Smooth muscle cell (in vitro differentiated cells): ENCODE data around the gene MAP1B. TPM values are rescaled to one million over a fixed set of nuclear protein-coding genes. Genes with fewer than 3 reads are reported as not detected.
"Not testable (repeated sequence)": the region's sequence is repeated elsewhere in the genome, so short reads cannot be mapped to it uniquely, and the experiment has no call there.

Experiments
- DNase-seq: peaks from one replicate; lab custom pipeline; 2025; ENCODE audit not compliant: unreplicated experiment; lab: John Stamatoyannopoulos, UW
- H2AFZ ChIP-seq: fragments of 200-600 bp; sonication (generic); 2 replicates; pipeline ENCODE4 v1.6.0; 2016; ENCODE audit warnings: antibody characterized with exemption, low read depth, mild to moderate bottlenecking
- H3F3A ChIP-seq: fragments of 200-600 bp; sonication (generic); 2 replicates; pipeline ENCODE4 v1.6.0; 2017; ENCODE audit warnings: antibody characterized with exemption, low read depth
- H3K27ac ChIP-seq: fragments of 200-600 bp; sonication (generic); 2 replicates; pipeline ENCODE4 v1.5.1; 2016; ENCODE audit warnings: low read depth, mild to moderate bottlenecking
- H3K27me3 ChIP-seq: fragments of 200-600 bp; sonication (generic); 2 replicates; pipeline ENCODE4 v1.6.1; 2016; ENCODE audit warnings: low read depth, mild to moderate bottlenecking
- H3K36me3 ChIP-seq: fragments of 200-600 bp; sonication (generic); 2 replicates; pipeline ENCODE4 v1.5.1; 2016; ENCODE audit warnings: low read depth
- H3K4me1 ChIP-seq: fragments of 200-600 bp; sonication (generic); 2 replicates; pipeline ENCODE4 v1.5.1; 2016; ENCODE audit warnings: low read depth
- H3K4me2 ChIP-seq: fragments of 200-600 bp; sonication (generic); 2 replicates; pipeline ENCODE4 v1.6.0; 2016; ENCODE audit warnings: mild to moderate bottlenecking
- H3K4me3 ChIP-seq: fragments of 200-600 bp; sonication (generic); 2 replicates; pipeline ENCODE4 v1.5.1; 2016; ENCODE audit warnings: mild to moderate bottlenecking
- H3K79me2 ChIP-seq: fragments of 200-600 bp; sonication (generic); 2 replicates; pipeline ENCODE4 v1.6.0; 2016; ENCODE audit warnings: low read depth, mild to moderate bottlenecking
- H3K9ac ChIP-seq: fragments of 200-600 bp; sonication (generic); 2 replicates; pipeline ENCODE4 v1.6.0; 2016; ENCODE audit warnings: low read depth
- H3K9me3 ChIP-seq: fragments of 200-600 bp; sonication (generic); replicated peaks from 2 replicates; pipeline ENCODE4 v1.5.1; 2016; ENCODE audit warnings: low read depth
- H4K20me1 ChIP-seq: fragments of 200-600 bp; sonication (generic); 2 replicates; pipeline ENCODE4 v1.6.0; 2016; ENCODE audit warnings: low read depth
- CTCF ChIP-seq: fragments of 200-600 bp; sonication (generic); IDR thresholded peaks from 2 replicates; pipeline ENCODE4 v1.5.1; 2017; ENCODE audit warnings: borderline replicate concordance, mild to moderate bottlenecking, antibody characterized with exemption; ENCODE audit not compliant: insufficient read depth, poor library complexity, severe bottlenecking
- WGBS: methylation state at CpG from one replicate; pipeline ENCODE4 v1.1.7; 2016; ENCODE audit warnings: low lambda C conversion rate; 5-methylcytosine and 5-hydroxymethylcytosine counted together
- polyA plus RNA-seq: library from polyadenylated mRNA; unstranded; fragments of >200 nt; fragmentation: Nextera tagmentation; extraction: Ambion mirVana; gene quantifications from 2 replicates; pipeline ENCODE4 v1.2.1, GENCODE V29; 2016
- total RNA-seq: library from RNA; depleted of rRNA; stranded (reverse); fragments of >200 nt; gene quantifications from 2 replicates; pipeline ENCODE4 v1.2.3, GENCODE V29; 2014

MAP1B gene
- total and polyA plus RNA-seq, 2 experiments from 2014 or later, result 111 to 143 TPM

GRCh38 chr5:72170101-72170500, 62.8 kb downstream of the MAP1B start:
- H3K4me2 ChIP-seq, result no peak overlapping the region
- peaks cover 70% of the 10 kb centered on the region for H4K20me1 ChIP-seq
- H3F3A ChIP-seq, result peaks cover 14% of the 10 kb centered on the region
- DNase-seq, result no peak
- H2AFZ ChIP-seq, result no peak overlapping the region
- WGBS, result 70% methylated on average over 2 of the region's 2 CpGs
- H3K79me2 ChIP-seq, result peaks cover 76% of the 10 kb centered on the region
- no peaks in the 10 kb centered on the region for H3K27me3 ChIP-seq
- no peaks in the 10 kb centered on the region for H3K36me3 ChIP-seq
- H3K4me1 ChIP-seq, result peaks cover 25% of the 10 kb centered on the region
- no peaks in the 10 kb centered on the region for H3K9me3 ChIP-seq
- no peak overlapping the region for H3K9ac ChIP-seq
- H3K4me3 ChIP-seq, result no peak overlapping the region
- no peak overlapping the region for H3K27ac ChIP-seq
- TF ChIP-seq CTCF, result no peak

GRCh38 chr5:72171181-72171580, 63.9 kb downstream of the MAP1B start:
- not testable (repeated sequence) for H3K9ac ChIP-seq, H3K36me3 ChIP-seq, H2AFZ ChIP-seq, H3K27ac ChIP-seq, H3K4me3 ChIP-seq, H3K27me3 ChIP-seq, H3F3A ChIP-seq, H3K4me2 ChIP-seq, H3K9me3 ChIP-seq, DNase-seq
- H4K20me1 ChIP-seq, result peaks cover 65% of the 10 kb centered on the region
- peaks cover 14% of the 10 kb centered on the region for H3K4me1 ChIP-seq
- peaks cover 77% of the 10 kb centered on the region for H3K79me2 ChIP-seq
- 95% methylated on average over 3 of the region's 3 CpGs for WGBS

GRCh38 chr5:72171667-72172066, 64.4 kb downstream of the MAP1B start:
- H3K4me1 ChIP-seq, result peaks cover 9% of the 10 kb centered on the region
- H4K20me1 ChIP-seq, result peaks cover 70% of the 10 kb centered on the region
- H3K9ac ChIP-seq, result no peak overlapping the region
- H2AFZ ChIP-seq, result no peak overlapping the region
- DNase-seq, result no peak
- peaks cover 82% of the 10 kb centered on the region for H3K79me2 ChIP-seq
- H3F3A ChIP-seq, result no peaks in the 10 kb centered on the region
- H3K4me3 ChIP-seq, result no peak overlapping the region
- H3K27me3 ChIP-seq, result no peaks in the 10 kb centered on the region
- H3K4me2 ChIP-seq, result no peak overlapping the region
- no peaks in the 10 kb centered on the region for H3K9me3 ChIP-seq
- H3K36me3 ChIP-seq, result no peaks in the 10 kb centered on the region
- H3K27ac ChIP-seq, result no peak overlapping the region
- no peak for TF ChIP-seq CTCF
- WGBS, result 81% methylated on average over 6 of the region's 6 CpGs

- Histone ChIP-seq H3K79me2 (peaks cover 87% of the 10 kb centered on the region), H3K27ac (no peak overlapping the region)
Observed at GRCh38 chr5:72172786-72173185, 65.5 kb downstream of the MAP1B start.

More at GRCh38 chr5:72172786-72173185, 65.5 kb downstream of the MAP1B start:
- no peak overlapping the region for H2AFZ ChIP-seq
- H3K4me2 ChIP-seq, result no peak overlapping the region
- H3F3A ChIP-seq, result no peaks in the 10 kb centered on the region
- no peaks in the 10 kb centered on the region for H3K9me3 ChIP-seq
- no peak for TF ChIP-seq CTCF
- H3K4me1 ChIP-seq, result no peaks in the 10 kb centered on the region
- no peaks in the 10 kb centered on the region for H3K27me3 ChIP-seq
- no peak overlapping the region for H3K4me3 ChIP-seq
- peaks cover 73% of the 10 kb centered on the region for H4K20me1 ChIP-seq
- DNase-seq, result no peak
- 98% methylated on average over 4 of the region's 4 CpGs for WGBS
- H3K36me3 ChIP-seq, result no peaks in the 10 kb centered on the region
- H3K9ac ChIP-seq, result no peak overlapping the region
